HG02885 (cell line): ENCODE data around the gene LIG1.

ENCODE experiments used
- ATAC-seq: cut with Tn5 transposase; IDR thresholded peaks from one replicate; pipeline ENCODE4 v1.9.1; 2021; ENCODE audit warnings: mild to moderate bottlenecking; ENCODE audit not compliant: unreplicated experiment, poor library complexity

Gene LIG1

GRCh38 chr19:48169939-48170803, at the start of gene LIG1, which contains the start of gene ZSWIM9:
TSS of gene LIG1 (minus strand) at chr19:48170344. CDS start at chr19:48165566, 4,778 bp downstream.
TSS of gene ZSWIM9 (plus strand) at chr19:48170680. CDS start at chr19:48171803, 1,123 bp downstream.
- peak; percentile 81 for ATAC-seq

DNA sequence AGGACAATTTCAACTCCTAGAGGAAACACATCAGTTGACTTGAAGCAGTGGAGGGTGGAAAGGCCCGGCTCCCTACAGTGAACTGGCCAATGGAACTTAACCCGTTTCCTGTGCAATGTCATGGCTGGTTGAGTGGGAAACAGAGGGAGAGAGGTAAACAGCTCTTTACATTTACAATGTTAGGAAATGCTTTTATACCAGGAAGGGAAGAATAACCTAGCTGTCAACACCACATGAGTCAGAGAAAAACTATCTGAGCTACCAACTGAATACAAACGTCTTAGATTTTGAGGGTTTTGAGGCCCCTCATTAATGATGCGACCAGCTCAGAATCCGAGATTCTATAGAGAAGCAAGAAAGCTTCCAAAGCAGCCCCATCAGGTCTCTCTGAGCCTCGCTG, 48.9 kb upstream of the LIG1 start:
- ATAC-seq = no peak

GRCh38 chr19:48216933-48217332, 46.8 kb upstream of the LIG1 start:
- no peak for ATAC-seq

- ATAC-seq = no peak
Observed at GRCh38 chr19:48213959-48214358, 43.8 kb upstream of the LIG1 start.

- ATAC-seq = no peak
Observed at GRCh38 chr19:48210005-48210404, 39.9 kb upstream of the LIG1 start.

GRCh38 chr19:48206397-48207093, 36.4 kb upstream of the LIG1 start:
- no peak for ATAC-seq

DNA sequence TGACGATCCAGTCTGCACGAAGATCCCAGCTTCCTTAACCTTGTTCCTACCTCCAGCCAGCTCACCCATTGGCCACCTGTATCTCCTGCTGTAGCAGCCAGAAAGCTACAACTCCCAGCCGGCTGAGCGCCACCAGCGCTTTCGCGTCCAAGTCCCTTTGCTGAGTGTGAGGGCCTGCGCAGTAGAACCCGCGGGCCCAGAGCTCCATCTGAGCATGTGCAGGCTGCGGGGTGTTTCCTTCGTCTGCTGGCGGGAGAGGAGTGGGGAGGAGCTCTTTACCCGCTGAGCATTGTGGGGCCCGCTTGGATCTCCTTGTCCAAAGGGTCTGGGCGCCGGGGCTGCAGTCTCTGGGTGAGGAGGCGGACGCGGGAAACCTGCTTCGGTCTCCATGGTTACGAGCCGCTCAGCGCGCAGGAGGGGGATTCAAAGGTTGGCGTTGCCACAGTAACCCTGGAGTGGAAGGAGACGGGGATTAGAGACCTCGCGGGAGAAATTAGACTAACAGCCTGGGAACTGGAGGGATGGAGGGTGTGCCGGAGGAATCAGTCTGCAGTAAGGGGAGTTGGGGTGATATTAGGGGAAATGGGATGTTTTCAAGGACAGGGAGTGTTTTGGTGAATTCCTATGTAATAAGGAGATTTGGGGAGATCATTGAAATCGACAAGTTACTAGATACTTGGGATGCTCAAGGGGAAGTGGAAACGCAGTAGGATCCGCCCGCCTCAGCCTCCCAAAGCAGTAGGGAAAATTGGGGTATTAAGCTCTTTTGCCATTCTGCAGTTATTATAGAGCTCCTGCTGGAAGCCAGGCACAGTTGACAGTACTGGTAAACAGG, 33.9 kb upstream of the LIG1 start:
- peak; percentile 90 for ATAC-seq

DNA sequence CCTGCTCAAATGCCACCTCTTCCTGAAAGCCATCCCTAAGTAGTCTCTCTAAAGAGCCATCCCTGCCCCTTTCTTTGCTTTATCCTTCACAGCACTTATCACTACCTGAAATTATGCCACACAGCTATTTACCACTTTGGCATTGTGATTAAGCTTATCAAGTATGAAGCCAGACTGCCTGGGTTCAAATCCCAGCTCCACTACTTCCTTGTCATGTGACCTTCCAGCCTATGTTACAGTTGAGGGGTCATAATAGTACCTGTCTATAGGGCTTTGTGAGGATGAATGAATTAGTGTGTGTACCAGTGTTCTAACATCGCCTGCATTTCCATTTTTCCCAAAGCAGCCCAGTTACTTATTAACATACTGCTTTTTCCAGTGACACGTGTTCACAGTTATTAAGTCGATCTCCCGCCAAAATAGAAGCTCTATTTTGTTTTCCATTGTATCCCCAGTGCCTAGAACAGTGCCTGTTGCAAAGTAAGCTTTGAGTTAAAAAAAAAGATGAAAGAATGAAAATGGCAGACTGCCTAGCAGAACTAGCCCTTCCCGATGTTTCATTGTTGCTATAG, 33.2 kb upstream of the LIG1 start:
- ATAC-seq = no peak

- ATAC-seq = no peak
Observed at GRCh38 chr19:48196933-48197665, 27.0 kb upstream of the LIG1 start.

DNA sequence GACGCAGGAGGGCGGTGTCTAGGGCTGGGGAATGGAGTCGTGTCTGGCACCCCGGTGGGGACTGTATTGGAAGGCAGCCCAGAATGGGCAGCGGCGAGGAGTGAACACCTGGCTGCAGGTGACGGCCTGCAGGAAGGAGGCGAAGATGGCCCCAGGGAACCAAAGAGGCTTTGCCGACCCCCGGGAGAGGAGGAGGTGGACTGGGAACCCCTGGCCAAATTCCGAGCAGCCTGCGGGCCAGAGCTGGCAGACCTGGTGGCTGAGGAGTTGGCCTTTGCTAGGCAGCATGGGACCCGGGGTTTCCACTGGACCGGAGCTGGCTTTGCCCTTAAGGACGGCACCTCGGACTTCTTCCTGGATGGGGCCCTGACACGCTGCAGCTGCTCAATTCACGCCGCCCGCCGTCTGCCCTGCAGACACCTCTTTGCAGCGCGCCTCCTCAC, 26.2 kb upstream of the LIG1 start:
- no peak for ATAC-seq

DNA sequence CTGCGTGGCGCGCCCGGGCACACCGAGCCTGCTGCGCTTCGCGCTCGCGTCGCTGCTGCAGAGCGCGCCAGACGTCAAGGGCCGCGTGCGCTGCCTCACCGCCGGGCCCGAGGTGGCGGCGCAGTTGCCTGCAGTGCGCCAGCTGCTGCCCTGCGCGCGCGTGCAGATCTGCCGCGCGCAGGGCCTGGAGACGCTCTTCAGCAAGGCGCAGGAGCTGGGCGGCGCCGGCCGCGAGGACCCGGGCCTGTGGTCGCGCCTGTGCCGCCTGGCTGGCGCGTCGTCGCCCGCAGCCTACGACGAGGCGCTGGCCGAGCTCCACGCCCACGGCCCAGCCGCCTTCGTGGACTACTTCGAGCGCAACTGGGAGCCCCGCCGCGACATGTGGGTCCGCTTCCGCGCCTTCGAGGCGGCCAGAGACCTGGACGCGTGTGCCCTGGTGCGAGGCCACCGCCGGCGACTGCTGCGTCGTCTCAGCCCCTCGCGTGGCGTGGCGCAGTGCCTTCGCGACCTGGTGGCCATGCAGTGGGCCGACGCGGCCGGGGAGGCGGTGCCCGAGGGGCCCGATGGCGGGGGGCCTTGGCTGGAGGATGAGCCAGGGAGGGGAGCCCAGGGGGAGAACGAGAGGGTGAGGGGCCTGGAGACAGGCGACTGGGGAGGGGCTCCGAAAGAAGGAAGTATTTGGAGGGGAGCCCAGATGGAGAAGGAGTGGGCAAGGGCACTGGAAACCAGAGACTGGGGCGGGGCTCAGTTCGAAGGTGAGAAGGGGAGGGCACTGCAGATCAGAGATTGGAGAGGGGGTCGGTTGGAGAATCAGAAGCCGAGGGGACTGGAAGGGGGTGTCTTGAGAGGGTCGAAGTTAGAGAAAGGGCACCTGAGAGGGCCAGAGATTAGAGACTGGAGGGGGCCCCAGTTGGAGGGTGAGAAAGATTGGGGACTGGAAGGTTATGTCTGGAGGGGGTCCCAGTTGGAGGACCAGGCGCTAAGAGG, 25.0 kb upstream of the LIG1 start:
- no peak for ATAC-seq

DNA sequence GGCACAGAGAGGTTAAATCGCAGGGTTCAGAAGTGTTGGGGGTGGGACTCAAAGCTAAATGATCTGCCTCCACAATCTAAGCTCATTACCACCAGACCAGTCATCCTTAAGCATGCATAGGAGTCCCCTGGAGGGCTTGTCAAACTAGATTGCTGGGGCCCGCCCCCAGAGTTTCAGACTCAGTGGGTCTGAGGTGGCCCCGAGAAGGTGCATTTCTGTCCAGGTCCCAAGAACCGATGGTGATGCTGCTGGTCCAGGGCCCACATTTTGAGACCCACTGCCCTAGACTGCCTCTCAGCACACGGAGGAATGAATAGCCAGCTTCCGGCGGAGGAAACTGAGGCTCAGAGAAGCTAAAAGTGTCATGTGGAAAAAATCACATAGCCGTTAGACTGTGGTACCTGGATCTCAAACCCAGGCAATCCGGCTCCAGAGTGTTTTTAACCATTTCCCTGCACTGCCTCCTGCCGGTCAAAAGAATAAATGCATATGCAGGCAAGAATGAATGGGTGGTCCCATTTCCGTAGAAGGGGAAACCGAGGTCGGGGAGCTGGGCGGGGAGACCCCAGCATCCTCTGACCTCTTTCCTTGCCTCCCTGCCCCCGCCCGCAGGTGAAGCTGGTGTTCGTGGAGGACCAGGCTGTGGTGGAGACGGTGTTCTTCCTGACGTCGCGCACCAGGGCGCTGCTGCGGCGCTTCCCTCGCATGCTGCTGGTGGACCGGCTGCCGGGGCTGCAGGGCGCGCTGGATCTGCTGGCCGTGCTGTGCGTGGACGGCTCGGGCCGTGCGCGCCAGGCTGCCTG, 24.1 kb upstream of the LIG1 start:
- no peak for ATAC-seq

GRCh38 chr19:48192750-48193149, 22.6 kb upstream of the LIG1 start:
- no peak for ATAC-seq

- no peak for ATAC-seq
Observed at GRCh38 chr19:48190885-48191284, 20.7 kb upstream of the LIG1 start.

DNA sequence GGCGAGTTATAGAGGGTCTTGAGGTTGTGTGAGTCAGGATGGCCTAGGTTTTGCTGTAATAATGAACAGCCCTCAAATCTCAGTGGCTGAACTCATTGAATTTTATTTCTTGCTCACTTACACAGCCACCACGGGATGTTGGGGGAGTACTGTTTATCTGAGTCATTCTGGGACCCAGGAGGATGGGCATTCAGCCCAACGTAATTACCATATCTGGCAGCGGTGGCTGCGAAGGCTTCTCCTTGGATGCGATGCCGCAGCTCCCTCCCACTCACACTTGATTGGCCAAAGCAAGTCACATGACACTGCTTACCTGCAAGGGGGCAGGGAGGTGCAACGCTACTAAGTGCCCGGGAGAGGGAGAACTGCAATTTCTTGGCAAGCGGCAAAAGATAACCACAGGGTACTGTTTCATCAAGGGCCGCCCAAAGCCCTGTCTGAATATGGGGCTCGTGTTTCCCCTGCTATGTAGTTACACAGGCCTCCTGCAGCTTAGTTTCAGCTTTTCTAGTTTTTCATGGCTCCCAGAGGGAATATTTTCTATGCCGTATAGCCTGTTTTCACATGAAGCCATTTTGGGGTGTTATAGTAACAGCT, 20.2 kb upstream of the LIG1 start:
- no peak for ATAC-seq

- ATAC-seq = no peak
Observed at GRCh38 chr19:48186541-48186991, 16.4 kb upstream of the LIG1 start.

DNA sequence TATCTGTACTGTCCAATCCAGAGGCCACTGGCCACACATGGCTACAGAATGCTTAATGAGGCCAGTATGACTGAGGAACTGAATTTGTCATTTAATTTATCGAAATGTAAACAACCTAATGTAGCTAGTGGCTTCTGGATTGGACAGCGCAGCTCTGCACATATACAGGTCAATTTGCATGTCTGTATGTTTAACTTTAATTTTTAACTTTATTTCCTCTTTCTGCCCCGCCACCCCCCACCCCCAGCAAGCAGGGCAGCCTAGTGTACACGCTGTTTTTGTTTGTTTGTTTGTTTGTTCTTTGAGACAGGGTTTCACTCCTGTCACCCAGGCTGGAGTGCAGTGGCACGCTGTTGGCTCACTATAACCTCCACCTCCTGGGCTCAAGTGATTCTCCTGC, 15.9 kb upstream of the LIG1 start:
- ATAC-seq = no peak
